Left ventricle myocardium inferior (tissue), 1 donor: Measurements from ENCODE around the gene CHST3. TPM values are rescaled to one million over a fixed set of nuclear protein-coding genes. Genes with fewer than 3 reads are reported as not detected.

Experiments used
- DNase-seq: peaks from one replicate; pipeline ENCODE4 v3.0.0-alpha.2; 2020
- H3K27ac ChIP-seq: fragments of 200-600 bp; replicated peaks from 2 replicates; pipeline ENCODE4 v1.8.0; 2021
- H3K27me3 ChIP-seq: fragments of 200-600 bp; 2 replicates; pipeline ENCODE4 v1.8.0; 2021; ENCODE audit warnings: low read depth
- H3K36me3 ChIP-seq: fragments of 200-600 bp; 2 replicates; pipeline ENCODE4 v1.8.0; 2021
- H3K4me1 ChIP-seq: fragments of 200-600 bp; 2 replicates; pipeline ENCODE4 v1.8.0; 2021
- H3K4me3 ChIP-seq: fragments of 200-600 bp; 2 replicates; pipeline ENCODE4 v1.8.0; 2021; ENCODE audit warnings: mild to moderate bottlenecking, moderate library complexity
- H3K9me3 ChIP-seq: fragments of 200-600 bp; replicated peaks from 2 replicates; pipeline ENCODE4 v1.8.0; 2021
- CTCF ChIP-seq: fragments of 200-600 bp; IDR thresholded peaks from 2 replicates; pipeline ENCODE4 v1.8.0; 2021; ENCODE audit warnings: antibody characterized with exemption, mild to moderate bottlenecking, borderline replicate concordance
- intact Hi-C: fragments of 100-400 bp; cut with micrococcal nuclease; formaldehyde crosslinking; loops from one replicate; pipeline ENCODE4 v1.11.0; 2022
- total RNA-seq: library from RNA; stranded (reverse); fragmentation: NEBNext Ultra II Directional; extraction: Animal tissue kit (Norgen Biotek cat#: 25700); gene quantifications from one replicate; pipeline ENCODE4 v1.2.1, GENCODE V29; 2021
- donor health status: DM: no; HTN: yes; CAD: no; lungs with severe emphysema.

Gene CHST3
- total RNA-seq, 1 donor from 2014 or later: 18.0 TPM

GRCh38 chr10:71931295-71931694 is 32.9 kb upstream of the CHST3 start:
- no peaks in the 10 kb centered on the region for H3K27me3 ChIP-seq
- TF ChIP-seq CTCF: no peak
- H3K4me3 ChIP-seq: no peak overlapping the region
- no peaks in the 10 kb centered on the region for H3K4me1 ChIP-seq
- intact Hi-C loops: no loop called here
- no peaks in the 10 kb centered on the region for H3K36me3 ChIP-seq
- H3K9me3 ChIP-seq: peaks cover 17% of the 10 kb centered on the region
- no peak for DNase-seq
- no peak overlapping the region for H3K27ac ChIP-seq

GRCh38 chr10:71933651-71934050 is 30.5 kb upstream of the CHST3 start:
- TF ChIP-seq CTCF: no peak
- no peak overlapping the region for H3K27ac ChIP-seq
- H3K4me3 ChIP-seq: no peak overlapping the region
- no peaks in the 10 kb centered on the region for H3K36me3 ChIP-seq
- H3K27me3 ChIP-seq: no peaks in the 10 kb centered on the region
- intact Hi-C loops: no loop called here
- no peak for DNase-seq
- no peaks in the 10 kb centered on the region for H3K4me1 ChIP-seq
- peaks cover 20% of the 10 kb centered on the region for H3K9me3 ChIP-seq

- intact Hi-C loops: no loop called here
- Histone ChIP-seq H3K36me3 (no peaks in the 10 kb centered on the region), H3K27ac (no peak overlapping the region), H3K4me1 (no peaks in the 10 kb centered on the region), H3K9me3 (peaks cover 14% of the 10 kb centered on the region), H3K27me3 (no peaks in the 10 kb centered on the region), H3K4me3 (no peak overlapping the region)
- TF ChIP-seq CTCF: no peak
- DNase-seq: no peak
Measured at GRCh38 chr10:71938211-71938610, 26.0 kb upstream of the CHST3 start.

- no peak for DNase-seq
- intact Hi-C loops: no loop called here
- Histone ChIP-seq H3K9me3 (peaks cover 20% of the 10 kb centered on the region), H3K4me1 (no peaks in the 10 kb centered on the region), H3K4me3 (no peak overlapping the region), H3K27me3 (no peaks in the 10 kb centered on the region), H3K36me3 (no peaks in the 10 kb centered on the region), H3K27ac (no peak overlapping the region)
- no peak for TF ChIP-seq CTCF
Measured at GRCh38 chr10:71939304-71939703, 24.9 kb upstream of the CHST3 start.

GRCh38 chr10:71939861-71940474 is 24.2 kb upstream of the CHST3 start:
- TF ChIP-seq CTCF: no peak
- Histone ChIP-seq H3K27ac (no peak overlapping the region), H3K36me3 (no peaks in the 10 kb centered on the region), H3K4me1 (no peaks in the 10 kb centered on the region), H3K27me3 (no peaks in the 10 kb centered on the region), H3K9me3 (peaks cover 26% of the 10 kb centered on the region), H3K4me3 (no peak overlapping the region)
- intact Hi-C loops: no loop called here
- no peak for DNase-seq
